BE2C (cell line): ENCODE measurements around the gene STAP2.

Experiments
- DNase-seq: peaks from one replicate; pipeline ENCODE4 v3.0.0-alpha.2; 2020
- H3K27me3 ChIP-seq: fragments of 250-450 bp; sonication (Bioruptor Pico); 2 replicates; pipeline ENCODE4 v1.5.1; 2020; ENCODE audit warnings: mild to moderate bottlenecking
- H3K36me3 ChIP-seq: fragments of 250-450 bp; sonication (Bioruptor Pico); 2 replicates; pipeline ENCODE4 v1.5.1; 2020; ENCODE audit warnings: mild to moderate bottlenecking
- H3K4me1 ChIP-seq: fragments of 250-450 bp; sonication (Bioruptor Pico); 2 replicates; pipeline ENCODE4 v1.5.1; 2020
- H3K4me3 ChIP-seq: 2 replicates; pipeline ENCODE4 v1.5.1; 2011; ENCODE audit warnings: low read depth, low read length
- H3K9me3 ChIP-seq: fragments of 250-450 bp; sonication (Bioruptor Pico); 2 replicates; pipeline ENCODE4 v1.5.1; 2020
- CTCF ChIP-seq: IDR thresholded peaks from 2 replicates; pipeline ENCODE4 v1.5.1; 2012; ENCODE audit warnings: mild to moderate bottlenecking, low read depth, low read length

STAP2 gene

GRCh38 chr19:4319067-4319718, 19.4 kb downstream of the STAP2 start:
- Histone ChIP-seq H3K9me3 (no peaks in the 10 kb centered on the region), H3K27me3 (no peaks in the 10 kb centered on the region), H3K4me3 (no peak overlapping the region), H3K4me1 (no peaks in the 10 kb centered on the region), H3K36me3 (peaks cover 22% of the 10 kb centered on the region)
- TF ChIP-seq CTCF, result no peak
- no peak for DNase-seq

- H3K9me3 ChIP-seq, result no peaks in the 10 kb centered on the region
- H3K36me3 ChIP-seq, result peaks cover 22% of the 10 kb centered on the region
- no peak overlapping the region for H3K4me3 ChIP-seq
- no peaks in the 10 kb centered on the region for H3K27me3 ChIP-seq
- DNase-seq, result no peak
- no peak for TF ChIP-seq CTCF
- no peaks in the 10 kb centered on the region for H3K4me1 ChIP-seq
Observed at GRCh38 chr19:4318460-4318859, 20.2 kb downstream of the STAP2 start.

- Histone ChIP-seq H3K27me3 (no peaks in the 10 kb centered on the region), H3K9me3 (no peaks in the 10 kb centered on the region), H3K4me1 (no peaks in the 10 kb centered on the region), H3K36me3 (peaks cover 26% of the 10 kb centered on the region), H3K4me3 (no peak overlapping the region)
- TF ChIP-seq CTCF, result no peak
- no peak for DNase-seq
Observed at GRCh38 chr19:4316956-4317355, 21.7 kb downstream of the STAP2 start.

- H3K4me3 ChIP-seq, result no peak overlapping the region
- H3K4me1 ChIP-seq, result no peaks in the 10 kb centered on the region
- TF ChIP-seq CTCF, result no peak
- no peak for DNase-seq
- H3K27me3 ChIP-seq, result no peaks in the 10 kb centered on the region
- no peaks in the 10 kb centered on the region for H3K9me3 ChIP-seq
- peaks cover 51% of the 10 kb centered on the region for H3K36me3 ChIP-seq
Observed at GRCh38 chr19:4313847-4314490, 24.7 kb downstream of the STAP2 start.

- Histone ChIP-seq H3K9me3 (no peaks in the 10 kb centered on the region), H3K36me3 (peaks cover 61% of the 10 kb centered on the region), H3K27me3 (no peaks in the 10 kb centered on the region), H3K4me3 (no peak overlapping the region), H3K4me1 (no peaks in the 10 kb centered on the region)
- no peak for TF ChIP-seq CTCF
- peak; percentile 56 for DNase-seq
Observed at GRCh38 chr19:4310247-4311121, 28.1 kb downstream of the STAP2 start.
